Stomach (tissue), 9 donors: Measurements from ENCODE around the gene AOC1. TPM values are rescaled to one million over a fixed set of nuclear protein-coding genes. Genes with fewer than 3 reads are reported as not detected.
A peak's percentile ranks its signal among the peaks of the same experiment; 100 is the strongest.

Experiments
- DNase-seq, 2 donors: peaks; one replicate each; pipeline versions ENCODE4 v3.0.0 to v3.0.0-alpha.2; 2013 to 2019
- H3K27ac ChIP-seq, 5 donors: fragments of 200-600 bp in 4 of 5; sonication (generic) in 4 of 5; one replicate each; pipeline ENCODE4 v1.5.1; 2013 to 2019; ENCODE audit warnings: mild to moderate bottlenecking in 1 of 5, moderate library complexity in 1 of 5
- H3K27me3 ChIP-seq, 3 donors: fragments of 200-600 bp; sonication (generic); one replicate each; pipeline ENCODE4 v1.5.1; 2017 to 2019; ENCODE audit warnings: mixed run types in 1 of 3
- H3K36me3 ChIP-seq, 4 donors: fragments of 200-600 bp; sonication (generic); 1 replicate in 3 of 4; 2 replicates in 1 of 4; pipeline ENCODE4 v1.5.1; 2016 to 2019
- H3K4me1 ChIP-seq, 4 donors: fragments of 200-600 bp; sonication (generic); one replicate each; pipeline ENCODE4 v1.5.1; 2016 to 2019
- H3K4me3 ChIP-seq, 4 donors: fragments of 200-600 bp; sonication (generic) in 3 of 4; one replicate each; pipeline ENCODE4 v1.5.1; 2016 to 2019; ENCODE audit warnings: mild to moderate bottlenecking in 1 of 4
- H3K9me3 ChIP-seq, 4 donors: fragments of 200-600 bp; sonication (generic); one replicate each; pipeline ENCODE4 v1.5.1; 2016 to 2019
- EP300 ChIP-seq: sonication (generic); formaldehyde crosslinking; IDR thresholded peaks from one replicate; pipeline ENCODE4 v1.6.1; 2017; ENCODE audit warnings: antibody characterized with exemption
- POLR2A ChIP-seq, 4 donors: fragments of 450-650 bp; IDR thresholded peaks; one replicate each; pipeline ENCODE4 v1.6.1; 2016; ENCODE audit warnings: antibody characterized with exemption in 4 of 4, control low read depth in 2 of 4, mild to moderate bottlenecking in 1 of 4, moderate library complexity in 1 of 4
- POLR2AphosphoS5 ChIP-seq, 3 donors: sonication (generic); formaldehyde crosslinking; IDR thresholded peaks; one replicate each; pipeline ENCODE4 v1.6.1; 2016; ENCODE audit warnings: antibody characterized with exemption in 3 of 3
- WGBS, 5 donors: extraction: QIAGEN DNeasy Blood & Tissue Kit in 3 of 5; methylation state at CpG; one replicate each; pipeline versions ENCODE4 v1.1.5 to v1.1.7; 2013 to 2018; 5-methylcytosine and 5-hydroxymethylcytosine counted together
- intact Hi-C: fragments of 100-400 bp; cut with DNase I; formaldehyde crosslinking; loops from one replicate; pipeline ENCODE4 v1.15.1; 2023; ENCODE audit warnings: low total_unique reads
- polyA plus RNA-seq, 3 donors: library from polyadenylated mRNA; stranded (reverse); fragments of 200-250 nt; gene quantifications; one replicate each; pipeline ENCODE4 v1.2.3, GENCODE V29; 2013
- total RNA-seq, 5 donors: library from RNA; depleted of rRNA; stranded (reverse); fragments of >200 nt; gene quantifications; one replicate each; pipeline versions ENCODE4 v1.1.0 to v1.2.3, GENCODE V29; 2014 to 2016
- TF ChIP-seq, protein P1 (sequence below), 7 experiments: fragments of 450-650 bp in 4 of 7; fragments of 200-600 bp in 3 of 7; sonication (generic) in 3 of 7; IDR thresholded peaks; one replicate each; pipeline ENCODE4 v1.5.1; 2016 to 2019; ENCODE audit warnings: antibody characterized with exemption in 7 of 7, control low read depth in 2 of 7, mild to moderate bottlenecking in 1 of 7
- donor health status: healthy with polysubstance abuse.
- donor health status: Bipolar disorder and iron deficiency.
- donor health status: healthy.

AOC1 gene
- total and polyA plus RNA-seq, 8 donors = 0.31 to 105 (median 1.0) TPM; not detected in 2

DNA sequence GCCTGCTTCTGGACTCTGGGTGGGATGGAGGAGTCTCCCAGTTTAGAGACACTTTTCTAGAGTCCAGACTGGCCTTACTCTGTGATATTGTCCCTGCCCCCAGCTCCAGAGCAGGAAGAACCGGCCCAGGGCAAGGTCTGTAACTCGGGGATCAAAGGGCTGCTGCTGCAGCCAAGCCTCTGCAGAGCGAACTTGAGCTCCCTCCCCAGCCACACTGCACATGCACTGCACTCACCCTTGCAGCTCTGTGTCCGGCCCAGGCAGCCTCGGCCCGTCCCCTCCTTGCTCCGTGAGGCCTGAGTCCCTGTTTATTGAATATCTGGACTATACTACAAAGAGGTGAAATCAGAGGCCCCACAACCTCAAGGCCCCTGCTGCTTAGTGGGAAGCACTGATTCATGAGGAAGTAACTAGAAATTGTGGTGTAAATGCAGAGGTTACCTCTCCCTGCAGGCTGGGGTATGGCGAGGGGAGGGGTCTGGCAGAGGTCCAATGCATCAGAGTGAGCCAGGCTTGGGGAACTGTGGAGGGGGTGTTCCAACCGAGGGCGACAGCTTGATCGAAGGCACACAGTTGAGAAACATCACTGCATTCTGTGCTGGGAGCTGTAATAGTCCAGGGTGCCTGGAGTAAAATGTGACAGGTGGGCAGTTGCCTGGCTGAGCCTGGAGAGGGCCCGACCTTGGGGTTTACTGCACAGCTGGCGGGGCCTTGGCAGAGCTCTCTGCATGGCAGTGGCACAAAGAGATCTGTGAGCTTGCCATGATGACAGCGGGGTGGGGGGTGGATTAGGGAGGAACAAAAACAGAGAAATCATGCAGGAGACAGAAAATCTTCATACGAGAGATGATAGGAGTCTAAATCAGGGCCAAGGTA is 49.1 kb downstream of the AOC1 start:
- Histone ChIP-seq H3K27me3 (peaks cover 0 to 47% (median 10%) of the 10 kb centered on the region in 3 donors), H3K9me3 (no peaks in the 10 kb centered on the region), H3K4me3 (no peak overlapping the region), H3K36me3 (no peaks in the 10 kb centered on the region), H3K4me1 (peaks cover 5 to 44% (median 22%) of the 10 kb centered on the region in 4 donors), H3K27ac (peak overlapping the region in 1 of 5 donors; percentile 18)
- WGBS, 5 donors = 32 to 44% (median 36%) methylated on average over 15 of the region's 15 CpGs
- DNase-seq = peak in 1 of 2 donors; percentile 69
- no peak for TF ChIP-seq POLR2A (IDR thresholded peaks at IDR 0.05)
- TF ChIP-seq EP300 = no peak
- TF ChIP-seq, protein P1, sequence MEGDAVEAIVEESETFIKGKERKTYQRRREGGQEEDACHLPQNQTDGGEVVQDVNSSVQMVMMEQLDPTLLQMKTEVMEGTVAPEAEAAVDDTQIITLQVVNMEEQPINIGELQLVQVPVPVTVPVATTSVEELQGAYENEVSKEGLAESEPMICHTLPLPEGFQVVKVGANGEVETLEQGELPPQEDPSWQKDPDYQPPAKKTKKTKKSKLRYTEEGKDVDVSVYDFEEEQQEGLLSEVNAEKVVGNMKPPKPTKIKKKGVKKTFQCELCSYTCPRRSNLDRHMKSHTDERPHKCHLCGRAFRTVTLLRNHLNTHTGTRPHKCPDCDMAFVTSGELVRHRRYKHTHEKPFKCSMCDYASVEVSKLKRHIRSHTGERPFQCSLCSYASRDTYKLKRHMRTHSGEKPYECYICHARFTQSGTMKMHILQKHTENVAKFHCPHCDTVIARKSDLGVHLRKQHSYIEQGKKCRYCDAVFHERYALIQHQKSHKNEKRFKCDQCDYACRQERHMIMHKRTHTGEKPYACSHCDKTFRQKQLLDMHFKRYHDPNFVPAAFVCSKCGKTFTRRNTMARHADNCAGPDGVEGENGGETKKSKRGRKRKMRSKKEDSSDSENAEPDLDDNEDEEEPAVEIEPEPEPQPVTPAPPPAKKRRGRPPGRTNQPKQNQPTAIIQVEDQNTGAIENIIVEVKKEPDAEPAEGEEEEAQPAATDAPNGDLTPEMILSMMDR (IDR thresholded peaks at IDR 0.05) = no peak
- TF ChIP-seq POLR2AphosphoS5 (IDR thresholded peaks at IDR 0.05) = no peak
- intact Hi-C loops = no loop called here

DNA sequence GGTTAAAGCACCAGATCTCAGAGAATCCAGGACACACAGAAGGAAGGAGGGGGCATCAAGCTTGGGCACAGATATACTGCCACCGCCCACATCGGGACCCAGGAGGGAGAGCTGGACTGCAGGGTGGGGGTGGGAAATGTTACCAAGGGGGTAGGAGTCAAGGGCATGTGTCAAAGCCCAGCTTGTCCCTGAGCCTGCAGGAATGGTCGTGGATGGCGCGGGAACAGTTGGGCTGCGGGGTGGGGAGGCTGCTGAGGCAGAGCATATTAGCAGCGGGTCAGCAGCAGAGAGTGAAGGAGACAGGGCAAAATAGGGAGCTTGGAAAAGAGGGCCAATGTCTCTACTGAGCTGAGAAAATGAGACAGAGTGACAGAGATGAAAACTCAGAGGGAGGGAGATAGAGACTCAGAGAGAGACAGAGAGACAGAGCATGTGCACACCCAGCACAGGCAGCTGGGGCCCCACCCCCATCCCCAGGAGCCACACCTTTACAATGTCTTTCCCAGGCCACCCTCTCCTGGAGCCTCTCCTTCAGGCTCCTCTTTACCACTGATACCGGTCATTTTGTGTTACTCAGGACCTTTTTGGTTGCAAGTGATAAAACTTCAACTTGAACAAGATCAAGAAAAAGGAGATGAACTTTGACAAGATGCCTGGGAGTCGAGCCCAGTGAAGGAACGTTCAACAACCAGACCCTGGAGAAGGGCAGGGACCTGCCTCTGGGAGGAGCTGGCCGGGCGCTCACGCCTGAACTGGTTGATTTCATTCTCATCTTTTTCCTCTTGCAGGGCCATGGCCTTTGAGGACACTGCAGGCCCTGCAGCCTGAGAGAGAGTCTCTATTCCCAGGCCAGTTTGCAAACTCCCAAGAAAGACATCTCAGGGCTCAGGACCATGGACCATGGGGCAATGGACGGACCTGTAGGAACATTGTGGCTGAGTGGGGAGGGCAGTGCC is 50.0 kb downstream of the AOC1 start:
- peaks cover 5 to 44% (median 22%) of the 10 kb centered on the region in 4 donors for H3K4me1 ChIP-seq
- no peak for DNase-seq
- H3K27ac ChIP-seq = peak overlapping the region in 3 of 5 donors; percentile 18 to 38 (median 20)
- no peak for TF ChIP-seq POLR2A (IDR thresholded peaks at IDR 0.05)
- no peak for TF ChIP-seq EP300
- TF ChIP-seq POLR2AphosphoS5 (IDR thresholded peaks at IDR 0.05) = no peak
- TF ChIP-seq, protein P1 (IDR thresholded peaks at IDR 0.05) = no peak
- no peaks in the 10 kb centered on the region for H3K36me3 ChIP-seq
- no peak overlapping the region for H3K4me3 ChIP-seq
- intact Hi-C loops = no loop called here
- peaks cover 0 to 38% (median 3%) of the 10 kb centered on the region in 3 donors for H3K27me3 ChIP-seq
- WGBS, 5 donors = 67 to 79% (median 72%) methylated on average over 14 of the region's 14 CpGs
- H3K9me3 ChIP-seq = no peaks in the 10 kb centered on the region

DNA sequence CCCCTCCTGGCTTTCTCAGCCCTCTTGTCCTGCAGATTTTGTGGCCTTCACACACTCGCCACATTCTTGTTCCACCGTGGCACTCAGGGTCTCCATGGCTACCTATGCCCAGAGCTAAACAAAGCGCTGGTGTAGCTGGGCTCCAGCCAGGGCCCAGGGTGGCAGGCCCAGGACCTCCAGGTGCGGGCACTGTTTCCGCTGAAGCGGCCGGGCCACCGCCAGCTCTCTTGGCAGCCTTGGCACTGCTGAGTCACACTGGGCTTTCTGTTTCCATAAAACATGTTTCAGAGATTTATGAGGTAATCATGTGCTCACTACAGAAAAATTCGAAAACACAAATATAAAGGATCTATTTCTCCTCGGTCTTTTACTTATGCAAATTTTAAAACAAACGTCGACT is 51.3 kb downstream of the AOC1 start:
- no peaks in the 10 kb centered on the region for H3K36me3 ChIP-seq
- TF ChIP-seq EP300 (no peak), POLR2AphosphoS5 (IDR thresholded peaks at IDR 0.05) (peak in 1 of 3 donors; percentile 8), POLR2A (IDR thresholded peaks at IDR 0.05) (no peak)
- TF ChIP-seq, protein P1 (IDR thresholded peaks at IDR 0.05) = no peak
- no peaks in the 10 kb centered on the region for H3K9me3 ChIP-seq
- H3K27ac ChIP-seq = peak overlapping the region in 4 of 5 donors; percentile 20 to 68 (median 48)
- DNase-seq = peak; percentile 65 to 66
- intact Hi-C loops = no loop called here
- WGBS, 5 donors = 44 to 63% (median 50%) methylated on average over 12 of the region's 12 CpGs
- no peak overlapping the region for H3K4me3 ChIP-seq
- peaks cover 0 to 30% (median 0%) of the 10 kb centered on the region in 3 donors for H3K27me3 ChIP-seq
- H3K4me1 ChIP-seq = peaks cover 5 to 36% (median 17%) of the 10 kb centered on the region in 4 donors
